Measurements from ENCODE around the gene TBL1Y. TPM values are rescaled to one million over a fixed set of nuclear protein-coding genes. Genes with fewer than 3 reads are reported as not detected.

TBL1Y gene
- total RNA-seq, 2 donors from 2014 or later: 6.9 TPM; not detected in 1

DNA sequence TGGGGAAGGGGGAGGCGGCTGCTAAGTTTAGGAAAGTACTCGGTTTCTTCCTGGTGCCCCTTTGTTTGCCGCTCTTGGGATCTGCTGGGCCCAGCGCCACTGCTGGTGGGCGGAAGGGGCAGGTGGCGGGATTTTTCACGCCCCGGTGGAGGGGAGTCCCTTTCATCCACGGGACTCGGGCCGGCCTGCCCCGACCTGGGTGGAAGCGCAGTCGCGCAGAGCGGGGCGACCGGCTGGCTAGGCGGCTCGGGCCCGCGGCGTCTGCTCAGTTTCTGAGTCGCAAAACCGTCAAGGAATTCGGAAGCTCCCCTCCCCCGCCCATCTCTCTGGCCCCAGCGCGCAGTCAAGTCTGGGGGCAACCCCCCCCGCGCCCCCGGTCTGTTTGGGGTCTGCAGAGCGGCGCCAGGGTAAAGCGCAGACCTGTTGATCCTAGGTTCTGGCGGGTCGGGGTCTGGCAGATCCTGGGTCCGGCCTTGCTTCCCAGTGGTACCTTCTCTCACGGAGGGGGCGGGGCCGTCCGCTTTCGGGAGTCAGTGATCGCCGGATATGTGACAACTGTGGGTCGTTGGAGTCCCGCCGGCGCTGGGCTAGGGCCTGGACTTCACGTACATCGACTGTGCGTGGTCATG, 870 bp downstream of the TBL1Y start, which contains the start of gene AMELY:
Gene AMELY, minus strand, starts transcription at position 500 of the 629 bp plus-strand sequence. CDS start 39,144 bp downstream, outside the sequence.
- whole genome bisulfite sequencing, 2 experiments (ENCODE audit: insufficient coverage in 1 of 2, insufficient read length in 1 of 2): 0% methylated on average over 51 of the region's 52 CpGs; no CpG with 5 or more reads in 1 of the 2 experiments
- peak within 1 kb of the TSS; percentile 92 for H3K4me3 ChIP-seq (ENCODE audit: low read length)

DNA sequence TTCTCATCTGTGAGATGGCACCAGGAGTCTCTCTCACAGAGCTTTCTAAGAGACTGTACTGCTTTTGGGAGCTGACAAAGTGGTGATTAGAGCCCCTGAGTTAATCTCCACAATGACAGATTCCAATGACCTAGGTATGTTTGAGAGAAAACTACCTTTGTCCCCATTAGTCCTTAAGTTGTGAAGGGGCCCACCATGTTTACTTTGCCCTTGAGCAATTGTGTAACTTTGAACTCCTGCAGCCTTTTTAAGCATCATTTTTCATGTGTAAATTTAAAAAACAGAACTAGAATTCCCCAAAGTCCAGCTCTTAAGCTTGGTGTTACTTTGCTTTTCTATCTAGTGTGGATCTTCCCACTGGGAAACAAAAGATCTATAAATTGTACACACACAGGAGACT, 2.9 kb downstream of the TBL1Y start:
- H3K36me3 ChIP-seq (ENCODE audit: control insufficient read depth, insufficient read depth, low read length): peaks cover 58% of the 10 kb centered on the region
- no peak overlapping the region for H3K9ac ChIP-seq (ENCODE audit: extremely low read depth, low read length, poor library complexity, severe bottlenecking)
- no peak for DNase-seq
- Mint-ChIP-seq H3K36me3 (ENCODE audit: low read depth) (no peaks in the 10 kb centered on the region), H3K4me3 (no peak overlapping the region), H3K9me3 (no peaks in the 10 kb centered on the region), H3K4me1 (no peaks in the 10 kb centered on the region), H3K27ac (no peak overlapping the region), H3K27me3 (ENCODE audit: insufficient read depth) (no peaks in the 10 kb centered on the region)
- H3K4me3 ChIP-seq (ENCODE audit: low read length): peak overlapping the region; percentile 92
- H3K9me3 ChIP-seq (ENCODE audit: control insufficient read depth, low read length): peaks cover 15% of the 10 kb centered on the region
- TF ChIP-seq, protein P1, sequence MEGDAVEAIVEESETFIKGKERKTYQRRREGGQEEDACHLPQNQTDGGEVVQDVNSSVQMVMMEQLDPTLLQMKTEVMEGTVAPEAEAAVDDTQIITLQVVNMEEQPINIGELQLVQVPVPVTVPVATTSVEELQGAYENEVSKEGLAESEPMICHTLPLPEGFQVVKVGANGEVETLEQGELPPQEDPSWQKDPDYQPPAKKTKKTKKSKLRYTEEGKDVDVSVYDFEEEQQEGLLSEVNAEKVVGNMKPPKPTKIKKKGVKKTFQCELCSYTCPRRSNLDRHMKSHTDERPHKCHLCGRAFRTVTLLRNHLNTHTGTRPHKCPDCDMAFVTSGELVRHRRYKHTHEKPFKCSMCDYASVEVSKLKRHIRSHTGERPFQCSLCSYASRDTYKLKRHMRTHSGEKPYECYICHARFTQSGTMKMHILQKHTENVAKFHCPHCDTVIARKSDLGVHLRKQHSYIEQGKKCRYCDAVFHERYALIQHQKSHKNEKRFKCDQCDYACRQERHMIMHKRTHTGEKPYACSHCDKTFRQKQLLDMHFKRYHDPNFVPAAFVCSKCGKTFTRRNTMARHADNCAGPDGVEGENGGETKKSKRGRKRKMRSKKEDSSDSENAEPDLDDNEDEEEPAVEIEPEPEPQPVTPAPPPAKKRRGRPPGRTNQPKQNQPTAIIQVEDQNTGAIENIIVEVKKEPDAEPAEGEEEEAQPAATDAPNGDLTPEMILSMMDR (conservative IDR thresholded peaks at IDR 0.05): no peak
- H3K4me1 ChIP-seq (ENCODE audit: control insufficient read depth, insufficient read depth, low read length): no peaks in the 10 kb centered on the region
- H3K27me3 ChIP-seq (ENCODE audit: control insufficient read depth, insufficient read depth, low read length, poor library complexity, severe bottlenecking): no peaks in the 10 kb centered on the region
- H3K27ac ChIP-seq (ENCODE audit: low read depth, low read length): no peak overlapping the region

More for the DNA sequence above, 870 bp downstream of the TBL1Y start, which contains the start of gene AMELY:
- H3K36me3 Mint-ChIP-seq (ENCODE audit: low read depth): no peaks in the 10 kb centered on the region
- H3K4me1 Mint-ChIP-seq: no peaks in the 10 kb centered on the region
- H3K4me3 Mint-ChIP-seq: no peak within 1 kb of the TSS
- H3K27me3 Mint-ChIP-seq (ENCODE audit: insufficient read depth): no peaks in the 10 kb centered on the region
- peak within 1 kb of the TSS; percentile 17 for H3K27ac ChIP-seq (ENCODE audit: low read depth, low read length)
- H3K9me3 Mint-ChIP-seq: no peaks in the 10 kb centered on the region
- H3K36me3 ChIP-seq (ENCODE audit: control insufficient read depth, insufficient read depth, low read length): peaks cover 38% of the 10 kb centered on the region
- no peaks in the 10 kb centered on the region for H3K4me1 ChIP-seq (ENCODE audit: control insufficient read depth, insufficient read depth, low read length)
- H3K9me3 ChIP-seq (ENCODE audit: control insufficient read depth, low read length): no peaks in the 10 kb centered on the region
- no peak for DNase-seq
- no peak within 1 kb of the TSS for H3K27ac Mint-ChIP-seq
- no peaks in the 10 kb centered on the region for H3K27me3 ChIP-seq (ENCODE audit: control insufficient read depth, insufficient read depth, low read length, poor library complexity, severe bottlenecking)
- peak within 1 kb of the TSS; percentile 70 for H3K9ac ChIP-seq (ENCODE audit: extremely low read depth, low read length, poor library complexity, severe bottlenecking)
- TF ChIP-seq, protein P1 (conservative IDR thresholded peaks at IDR 0.05): no peak

DNA sequence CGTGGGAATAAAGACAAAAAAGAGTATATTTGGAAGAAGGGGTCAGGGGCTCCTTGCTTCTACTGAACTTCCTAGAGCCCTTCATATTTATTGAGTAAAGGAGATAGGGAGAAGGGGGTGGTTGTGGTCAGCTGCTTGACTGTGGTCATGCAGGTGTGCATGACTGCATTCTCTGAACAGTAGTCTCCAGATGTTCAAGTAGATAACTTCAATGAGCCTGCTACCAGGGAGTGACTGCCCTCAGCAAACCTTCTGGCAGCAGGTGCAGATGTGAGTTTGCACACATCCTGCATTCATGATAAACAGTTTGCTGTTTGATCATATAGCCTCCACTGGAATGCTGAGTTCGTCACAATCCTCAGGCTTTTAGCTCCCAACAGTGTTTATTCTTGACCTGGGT, 10.6 kb downstream of the TBL1Y start:
- H3K36me3 ChIP-seq (ENCODE audit: control insufficient read depth, insufficient read depth, low read length): peaks cover 50% of the 10 kb centered on the region
- Mint-ChIP-seq H3K4me1 (no peaks in the 10 kb centered on the region), H3K4me3 (no peak overlapping the region), H3K27me3 (ENCODE audit: insufficient read depth) (no peaks in the 10 kb centered on the region), H3K27ac (no peak overlapping the region), H3K9me3 (no peaks in the 10 kb centered on the region), H3K36me3 (ENCODE audit: low read depth) (no peaks in the 10 kb centered on the region)
- H3K27ac ChIP-seq (ENCODE audit: low read depth, low read length): no peak overlapping the region
- no peak overlapping the region for H3K9ac ChIP-seq (ENCODE audit: extremely low read depth, low read length, poor library complexity, severe bottlenecking)
- no peaks in the 10 kb centered on the region for H3K4me1 ChIP-seq (ENCODE audit: control insufficient read depth, insufficient read depth, low read length)
- 92% methylated on average over 2 of the region's 2 CpGs; no CpG with 5 or more reads in 1 of the 2 experiments for WGBS, 2 experiments (ENCODE audit: insufficient coverage in 1 of 2, insufficient read length in 1 of 2)
- TF ChIP-seq, protein P1 (conservative IDR thresholded peaks at IDR 0.05): no peak
- no peaks in the 10 kb centered on the region for H3K27me3 ChIP-seq (ENCODE audit: control insufficient read depth, insufficient read depth, low read length, poor library complexity, severe bottlenecking)
- H3K9me3 ChIP-seq (ENCODE audit: control insufficient read depth, low read length): peaks cover 43% of the 10 kb centered on the region
- no peak overlapping the region for H3K4me3 ChIP-seq (ENCODE audit: low read length)
- DNase-seq: no peak
